PFSK-1 (cell line): ENCODE data around the gene MEP1A.

Experiments used
- FOXP2 ChIP-seq: optimal IDR thresholded peaks from 2 replicates; pipeline ENCODE3; 2011; ENCODE audit warnings: borderline replicate concordance, control low read depth, inconsistent platforms; ENCODE audit not compliant: insufficient read depth; ENCODE audit errors: extremely low read length, extremely low read depth
- POLR2AphosphoS5 ChIP-seq: IDR thresholded peaks from 2 replicates; pipeline ENCODE4 v1.6.1; 2012; ENCODE audit warnings: low read depth, mild to moderate bottlenecking, control low read depth, low read length, moderate library complexity
- SIN3A ChIP-seq: IDR thresholded peaks from 2 replicates; pipeline ENCODE4 v1.6.1; 2012; ENCODE audit warnings: mild to moderate bottlenecking, low read length, moderate library complexity, borderline replicate concordance; ENCODE audit not compliant: insufficient read depth
- TAF1 ChIP-seq: IDR thresholded peaks from 2 replicates; pipeline ENCODE4 v1.6.1; 2012; ENCODE audit warnings: low read length, control low read depth, borderline replicate concordance; ENCODE audit not compliant: insufficient read depth
- TF ChIP-seq, protein P1 (sequence below), 2 experiments: IDR thresholded peaks; 2 replicates each; pipeline versions ENCODE4 v1.6.1 to v1.8.0; 2011 to 2012; ENCODE audit warnings: low read depth in 2 of 2, low read length in 2 of 2, control low read depth in 1 of 2, inconsistent platforms in 1 of 2, mild to moderate bottlenecking in 1 of 2, moderate library complexity in 1 of 2; ENCODE audit not compliant: insufficient read depth in 1 of 2

Gene MEP1A

DNA sequence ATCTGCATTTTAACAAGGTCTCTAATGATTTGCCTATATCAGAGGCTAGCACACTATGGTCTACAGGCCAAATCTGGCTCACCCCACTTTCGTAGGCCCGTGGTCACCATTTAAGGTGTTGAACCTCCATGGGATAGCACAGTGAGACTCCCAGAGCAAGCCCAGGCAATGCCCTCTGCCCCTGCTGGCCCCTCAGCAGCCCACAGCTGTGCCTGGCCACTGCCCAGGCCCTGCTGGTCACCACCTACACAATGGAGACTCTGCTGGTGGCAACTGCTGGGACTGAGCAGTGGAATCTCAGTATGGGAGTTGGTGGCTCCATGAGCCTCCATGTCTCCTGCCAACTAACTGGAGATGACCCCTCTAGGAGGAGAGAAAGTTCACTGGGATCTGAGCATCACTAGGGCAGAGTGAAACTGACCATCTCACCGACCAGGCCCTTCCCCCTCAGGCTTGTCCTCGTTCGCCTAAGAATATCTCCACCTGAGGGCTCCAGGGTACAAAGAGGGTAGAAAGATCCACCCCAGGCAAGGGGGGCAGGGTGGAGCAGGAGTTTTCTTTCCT lies 44.2 kb upstream of the MEP1A start:
- TF ChIP-seq FOXP2 (no peak), TAF1 (no peak), POLR2AphosphoS5 (no peak), SIN3A (no peak)
- TF ChIP-seq, protein P1, sequence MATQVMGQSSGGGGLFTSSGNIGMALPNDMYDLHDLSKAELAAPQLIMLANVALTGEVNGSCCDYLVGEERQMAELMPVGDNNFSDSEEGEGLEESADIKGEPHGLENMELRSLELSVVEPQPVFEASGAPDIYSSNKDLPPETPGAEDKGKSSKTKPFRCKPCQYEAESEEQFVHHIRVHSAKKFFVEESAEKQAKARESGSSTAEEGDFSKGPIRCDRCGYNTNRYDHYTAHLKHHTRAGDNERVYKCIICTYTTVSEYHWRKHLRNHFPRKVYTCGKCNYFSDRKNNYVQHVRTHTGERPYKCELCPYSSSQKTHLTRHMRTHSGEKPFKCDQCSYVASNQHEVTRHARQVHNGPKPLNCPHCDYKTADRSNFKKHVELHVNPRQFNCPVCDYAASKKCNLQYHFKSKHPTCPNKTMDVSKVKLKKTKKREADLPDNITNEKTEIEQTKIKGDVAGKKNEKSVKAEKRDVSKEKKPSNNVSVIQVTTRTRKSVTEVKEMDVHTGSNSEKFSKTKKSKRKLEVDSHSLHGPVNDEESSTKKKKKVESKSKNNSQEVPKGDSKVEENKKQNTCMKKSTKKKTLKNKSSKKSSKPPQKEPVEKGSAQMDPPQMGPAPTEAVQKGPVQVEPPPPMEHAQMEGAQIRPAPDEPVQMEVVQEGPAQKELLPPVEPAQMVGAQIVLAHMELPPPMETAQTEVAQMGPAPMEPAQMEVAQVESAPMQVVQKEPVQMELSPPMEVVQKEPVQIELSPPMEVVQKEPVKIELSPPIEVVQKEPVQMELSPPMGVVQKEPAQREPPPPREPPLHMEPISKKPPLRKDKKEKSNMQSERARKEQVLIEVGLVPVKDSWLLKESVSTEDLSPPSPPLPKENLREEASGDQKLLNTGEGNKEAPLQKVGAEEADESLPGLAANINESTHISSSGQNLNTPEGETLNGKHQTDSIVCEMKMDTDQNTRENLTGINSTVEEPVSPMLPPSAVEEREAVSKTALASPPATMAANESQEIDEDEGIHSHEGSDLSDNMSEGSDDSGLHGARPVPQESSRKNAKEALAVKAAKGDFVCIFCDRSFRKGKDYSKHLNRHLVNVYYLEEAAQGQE (IDR thresholded peaks at IDR 0.05; ENCODE audit: insufficient read depth in 1 of 2, low read depth in 2 of 2, low read length in 2 of 2), result no peak

DNA sequence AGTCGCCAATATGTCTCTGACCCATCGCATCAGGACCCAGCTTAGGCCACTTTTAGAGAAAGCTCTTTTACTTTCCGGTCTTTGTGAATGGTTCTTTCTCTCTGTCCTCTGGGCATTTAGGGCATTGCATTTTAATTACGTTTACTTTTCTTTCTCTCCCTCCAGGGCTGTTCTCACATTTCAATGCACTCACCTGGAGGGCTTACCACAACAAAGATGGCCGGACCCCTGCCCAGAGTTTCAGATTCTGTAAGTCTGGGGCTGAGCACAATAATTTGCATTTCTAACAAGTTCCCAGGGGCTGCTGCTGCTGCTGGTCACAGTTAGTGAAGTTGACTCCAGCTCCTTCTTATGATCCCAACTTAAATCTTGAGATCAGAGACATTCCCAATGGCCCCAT lies 43.5 kb upstream of the MEP1A start:
- TF ChIP-seq, protein P1 (IDR thresholded peaks at IDR 0.05; ENCODE audit: insufficient read depth in 1 of 2, low read depth in 2 of 2, low read length in 2 of 2), result no peak
- no peak for TF ChIP-seq POLR2AphosphoS5

DNA sequence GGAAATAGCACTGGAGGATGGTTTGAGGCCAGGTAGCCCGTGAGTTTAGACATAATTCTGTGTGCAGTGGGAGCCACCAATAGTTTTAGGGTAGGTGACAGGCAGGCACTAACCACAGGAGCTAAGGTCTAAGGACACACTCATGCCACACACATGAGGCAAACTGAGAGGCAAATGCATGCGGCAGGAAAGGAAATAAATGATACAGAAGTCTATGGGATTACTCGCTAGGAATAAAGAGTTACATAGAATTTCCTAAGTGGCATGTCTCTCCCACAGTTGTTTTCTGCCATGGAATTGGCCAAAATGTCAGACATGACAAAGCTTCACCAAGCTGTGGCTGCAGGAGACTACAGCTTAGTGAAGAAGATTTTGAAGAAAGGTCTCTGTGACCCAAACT lies 41.5 kb upstream of the MEP1A start:
- TF ChIP-seq FOXP2 (no peak), TAF1 (no peak), SIN3A (no peak), POLR2AphosphoS5 (no peak)
- TF ChIP-seq, protein P1 (IDR thresholded peaks at IDR 0.05; ENCODE audit: insufficient read depth in 1 of 2, low read depth in 2 of 2, low read length in 2 of 2), result no peak

DNA sequence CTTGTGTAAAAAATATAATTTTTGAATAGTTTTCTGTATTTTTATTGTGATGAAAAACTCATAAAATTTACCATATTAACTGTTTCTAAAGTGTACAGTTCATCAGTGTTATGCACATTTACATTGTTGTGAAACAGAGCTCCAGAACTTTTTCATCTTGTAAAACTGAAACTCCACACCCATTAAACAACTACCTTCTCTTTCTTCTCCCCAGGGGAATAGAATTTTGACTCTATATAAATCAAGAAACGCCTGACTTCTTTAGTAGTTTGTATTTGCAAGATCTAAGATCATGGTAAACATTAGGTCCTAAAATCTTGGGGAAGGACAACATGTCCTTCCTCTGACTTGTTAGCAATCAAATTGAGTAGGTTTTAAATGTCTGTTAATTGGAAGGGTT lies 37.3 kb upstream of the MEP1A start:
- TF ChIP-seq TAF1, result no peak
- no peak for TF ChIP-seq SIN3A
- no peak for TF ChIP-seq FOXP2
- TF ChIP-seq, protein P1 (IDR thresholded peaks at IDR 0.05; ENCODE audit: insufficient read depth in 1 of 2, low read depth in 2 of 2, low read length in 2 of 2), result no peak
- TF ChIP-seq POLR2AphosphoS5, result no peak
